GM12801 (cell line): ENCODE measurements around the gene MYL3.

Experiments
- CTCF ChIP-seq: IDR thresholded peaks from one replicate; pipeline ENCODE4 v1.5.1; 2011; ENCODE audit warnings: control low read depth; ENCODE audit not compliant: insufficient read length; ENCODE audit errors: extremely low read depth

Gene MYL3

GRCh38 chr3:46866720-46867549, 3.7 kb upstream of the MYL3 start:
- peak; percentile 87 for TF ChIP-seq CTCF

GRCh38 chr3:46866032-46866595, 2.9 kb upstream of the MYL3 start:
- no peak for TF ChIP-seq CTCF

GRCh38 chr3:46865546-46865945, 2.3 kb upstream of the MYL3 start:
- TF ChIP-seq CTCF = no peak

- no peak for TF ChIP-seq CTCF
Observed at GRCh38 chr3:46865031-46865507, 1.8 kb upstream of the MYL3 start.

- no peak for TF ChIP-seq CTCF
Observed at GRCh38 chr3:46864061-46864881, 1.0 kb upstream of the MYL3 start.

- no peak for TF ChIP-seq CTCF
Observed at GRCh38 chr3:46862369-46863025, 747 bp downstream of the MYL3 start.
